Calu3 (cell line): ENCODE measurements around the gene UPK3A. TPM values are rescaled to one million over a fixed set of nuclear protein-coding genes. Genes with fewer than 3 reads are reported as not detected.
"Not testable (repeated sequence)": the region's sequence is repeated elsewhere in the genome, so short reads cannot be mapped to it uniquely, and the experiment has no call there.

Source experiments
- BruUV-seq: library from RNA; stranded (reverse); fragments of 400-500 nt; replicated peaks from 2 replicates; lab custom pipeline; 2021; lab: Mats Ljungman, UMichigan
- CTCF ChIA-PET: fragments of 300-600 bp; sonication (Branson Sonifier 250); formaldehyde crosslinking; loops from one replicate; lab custom pipeline; 2022; ENCODE audit warnings: antibody characterized with exemption; lab: Charles Lee
- DNase-seq: peaks from one replicate; pipeline ENCODE4 v3.0.0; 2022
- H3K27ac Mint-ChIP-seq: one replicate; pipeline ENCODE4 v1.8.0; 2022; ENCODE audit warnings: mixed read lengths; ENCODE audit not compliant: unreplicated experiment
- H3K27me3 Mint-ChIP-seq: one replicate; pipeline ENCODE4 v1.8.0; 2022; ENCODE audit warnings: mixed read lengths; ENCODE audit not compliant: unreplicated experiment
- H3K36me3 Mint-ChIP-seq: one replicate; pipeline ENCODE4 v1.8.0; 2022; ENCODE audit warnings: mild to moderate bottlenecking, moderate library complexity, mixed read lengths; ENCODE audit not compliant: insufficient read depth, unreplicated experiment
- H3K4me1 Mint-ChIP-seq: one replicate; pipeline ENCODE4 v1.8.0; 2022; ENCODE audit warnings: mild to moderate bottlenecking, low read depth, mixed read lengths; ENCODE audit not compliant: unreplicated experiment
- H3K4me3 Mint-ChIP-seq: one replicate; pipeline ENCODE4 v1.8.0; 2022; ENCODE audit warnings: mild to moderate bottlenecking, low read depth, moderate library complexity, mixed read lengths; ENCODE audit not compliant: unreplicated experiment
- H3K9me3 Mint-ChIP-seq: one replicate; pipeline ENCODE4 v1.8.0; 2022; ENCODE audit warnings: low read depth, mixed read lengths; ENCODE audit not compliant: unreplicated experiment
- intact Hi-C: fragments of 100-400 bp; cut with micrococcal nuclease; formaldehyde crosslinking; loops from one replicate; pipeline ENCODE4 v1.10.0; 2022; ENCODE audit not compliant: unreplicated experiment
- total RNA-seq: library from RNA; stranded (reverse); gene quantifications from 2 replicates; pipeline ENCODE4 v1.2.3, GENCODE V29; 2022
- TF ChIP-seq, protein P1 (sequence below): fragments of 200-600 bp; IDR thresholded peaks from one replicate; pipeline ENCODE4 v1.8.0; 2022; ENCODE audit warnings: antibody characterized with exemption; ENCODE audit not compliant: unreplicated experiment

The UPK3A gene
- total RNA-seq, 1 experiment from 2014 or later = not detected

DNA sequence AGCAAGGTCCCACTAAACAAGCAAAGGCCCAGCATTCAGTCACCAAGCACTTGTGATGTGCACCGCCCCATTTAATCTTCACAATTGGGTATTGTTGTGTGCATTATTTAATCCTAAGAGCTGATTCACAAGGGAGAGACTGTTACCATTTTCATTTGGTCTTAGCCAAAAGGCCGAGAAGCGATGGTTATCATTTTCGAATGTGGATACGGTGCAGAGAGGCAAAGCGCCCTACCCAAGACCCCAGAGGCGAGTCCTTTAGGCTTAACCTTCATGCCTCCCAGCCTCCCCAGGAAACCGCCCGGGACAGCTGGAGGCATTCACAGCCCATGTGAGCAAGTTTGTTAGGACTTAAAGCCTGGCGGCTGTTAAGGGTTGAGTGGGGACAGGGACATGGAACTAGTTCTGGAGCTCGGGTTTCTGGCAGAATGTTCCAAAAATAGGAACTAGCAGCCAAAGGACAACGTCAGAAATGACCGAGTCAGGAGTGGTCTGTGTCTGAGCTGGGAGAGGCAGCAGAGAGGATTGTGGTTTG, 13.0 kb upstream of the UPK3A start:
- CTCF ChIA-PET = interaction anchor here (0.6 to 1.0 kb wide), 3 partner anchors 9 to 112 kb away, joined by 3 to 4 read pairs (median 3); no protein-coding TSS in a partner anchor
- H3K4me3 Mint-ChIP-seq = no peak overlapping the region

DNA sequence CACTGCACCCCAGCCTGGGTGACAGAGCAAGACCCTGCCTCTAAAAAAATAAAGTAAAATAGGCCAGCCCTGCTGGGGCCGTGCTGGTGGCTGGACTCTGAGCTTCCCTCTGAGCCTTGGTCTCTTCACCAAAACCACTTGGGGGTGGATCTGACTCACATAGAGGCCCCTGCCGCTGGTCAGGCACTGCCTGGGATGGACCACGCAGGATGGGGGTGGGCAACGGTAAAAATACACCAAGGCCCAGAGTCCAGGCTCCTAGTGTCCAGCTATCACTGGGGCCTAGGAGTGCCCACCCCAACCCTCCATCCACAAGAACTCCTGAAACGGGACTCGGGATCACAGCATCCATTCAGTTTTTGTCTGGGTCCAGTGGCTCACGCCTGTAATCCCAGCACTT, 12.3 kb upstream of the UPK3A start:
- no peak for DNase-seq
- Mint-ChIP-seq H3K9me3 (no peaks in the 10 kb centered on the region), H3K4me1 (peaks cover 24% of the 10 kb centered on the region), H3K4me3 (no peak overlapping the region), H3K27me3 (no peaks in the 10 kb centered on the region), H3K27ac (no peak overlapping the region), H3K36me3 (peaks cover 19% of the 10 kb centered on the region)
- intact Hi-C loops = no loop called here
- BruUV-seq = no TSS peak
- TF ChIP-seq, protein P1, sequence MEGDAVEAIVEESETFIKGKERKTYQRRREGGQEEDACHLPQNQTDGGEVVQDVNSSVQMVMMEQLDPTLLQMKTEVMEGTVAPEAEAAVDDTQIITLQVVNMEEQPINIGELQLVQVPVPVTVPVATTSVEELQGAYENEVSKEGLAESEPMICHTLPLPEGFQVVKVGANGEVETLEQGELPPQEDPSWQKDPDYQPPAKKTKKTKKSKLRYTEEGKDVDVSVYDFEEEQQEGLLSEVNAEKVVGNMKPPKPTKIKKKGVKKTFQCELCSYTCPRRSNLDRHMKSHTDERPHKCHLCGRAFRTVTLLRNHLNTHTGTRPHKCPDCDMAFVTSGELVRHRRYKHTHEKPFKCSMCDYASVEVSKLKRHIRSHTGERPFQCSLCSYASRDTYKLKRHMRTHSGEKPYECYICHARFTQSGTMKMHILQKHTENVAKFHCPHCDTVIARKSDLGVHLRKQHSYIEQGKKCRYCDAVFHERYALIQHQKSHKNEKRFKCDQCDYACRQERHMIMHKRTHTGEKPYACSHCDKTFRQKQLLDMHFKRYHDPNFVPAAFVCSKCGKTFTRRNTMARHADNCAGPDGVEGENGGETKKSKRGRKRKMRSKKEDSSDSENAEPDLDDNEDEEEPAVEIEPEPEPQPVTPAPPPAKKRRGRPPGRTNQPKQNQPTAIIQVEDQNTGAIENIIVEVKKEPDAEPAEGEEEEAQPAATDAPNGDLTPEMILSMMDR = no peak
- CTCF ChIA-PET = interaction anchor here (1.0 kb wide), 2 partner anchors 10 to 45 kb away, joined by 3 to 4 read pairs; no protein-coding TSS in a partner anchor

More for the DNA sequence above, 13.0 kb upstream of the UPK3A start:
- no TSS peak for BruUV-seq
- H3K36me3 Mint-ChIP-seq = peaks cover 19% of the 10 kb centered on the region
- TF ChIP-seq, protein P1 = no peak
- DNase-seq = no peak
- peaks cover 24% of the 10 kb centered on the region for H3K4me1 Mint-ChIP-seq
- no peaks in the 10 kb centered on the region for H3K27me3 Mint-ChIP-seq
- intact Hi-C loops = no loop called here
- no peak overlapping the region for H3K27ac Mint-ChIP-seq
- no peaks in the 10 kb centered on the region for H3K9me3 Mint-ChIP-seq

DNA sequence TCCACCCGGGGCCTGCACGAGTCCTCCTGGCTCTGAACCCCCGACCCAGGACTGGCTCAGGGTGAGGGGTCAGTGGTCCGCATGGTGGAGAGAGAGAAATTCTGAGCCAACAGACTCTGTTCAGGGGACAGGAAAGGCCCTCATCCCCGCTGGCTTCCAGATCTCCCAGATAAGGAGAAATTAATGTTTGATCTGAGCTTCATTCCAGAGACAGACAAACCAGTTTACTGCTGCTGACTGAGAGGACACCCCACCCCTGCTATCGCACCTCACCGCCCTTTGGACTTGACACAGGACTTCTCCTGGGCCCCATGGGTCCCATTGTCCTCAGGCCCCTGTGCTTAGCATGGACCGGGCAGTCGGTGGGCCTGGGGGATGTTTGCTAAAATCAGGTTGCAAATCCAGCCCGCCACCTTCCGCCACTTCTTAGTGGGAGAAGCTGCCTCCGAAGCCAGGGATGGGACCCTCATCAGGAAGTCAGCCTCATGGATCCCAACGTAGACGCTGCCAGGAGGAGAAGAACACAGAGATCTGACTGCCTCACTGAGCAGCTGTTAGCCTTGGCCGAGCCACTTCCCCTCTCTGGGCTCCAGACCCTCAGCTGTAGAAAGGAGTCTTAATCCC, 11.2 kb upstream of the UPK3A start:
- Mint-ChIP-seq H3K4me1 (peaks cover 24% of the 10 kb centered on the region), H3K4me3 (no peak overlapping the region), H3K36me3 (peaks cover 12% of the 10 kb centered on the region), H3K27ac (no peak overlapping the region), H3K9me3 (no peaks in the 10 kb centered on the region), H3K27me3 (no peaks in the 10 kb centered on the region)
- peak; percentile 35 for DNase-seq
- CTCF ChIA-PET = no interaction called here
- BruUV-seq = no TSS peak
- TF ChIP-seq, protein P1 = no peak
- intact Hi-C loops = no loop called here

DNA sequence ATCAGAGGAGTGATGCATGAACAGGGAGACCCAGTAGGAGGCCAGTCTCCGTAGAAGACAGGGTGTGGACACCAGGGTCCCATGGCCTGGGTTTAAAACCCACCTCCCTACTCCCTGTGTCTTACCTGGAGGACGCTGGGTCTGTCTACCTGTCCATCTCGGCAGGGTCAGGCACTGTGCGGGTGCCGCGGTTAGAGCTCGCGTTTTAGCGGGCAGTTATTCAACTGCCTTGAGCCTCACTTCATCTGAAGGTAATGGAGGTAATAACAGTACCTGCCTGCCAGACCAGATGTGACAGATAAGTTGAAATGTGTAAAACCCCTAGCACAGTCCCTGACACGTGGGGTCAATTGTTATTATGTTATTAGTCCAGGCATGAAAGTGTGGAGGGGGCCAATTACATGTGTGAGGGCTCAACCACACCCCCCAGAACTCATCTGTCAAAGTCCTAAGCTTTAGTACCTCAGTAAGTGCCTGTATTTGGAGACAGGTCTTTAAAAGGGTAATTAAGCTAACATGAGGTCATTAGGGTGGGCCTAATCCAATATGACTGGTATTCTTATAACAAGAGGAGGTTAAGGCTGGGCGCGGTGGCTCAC, 8.1 kb upstream of the UPK3A start:
- Mint-ChIP-seq H3K4me1 (peaks cover 22% of the 10 kb centered on the region), H3K9me3 (no peaks in the 10 kb centered on the region), H3K27ac (no peak overlapping the region), H3K27me3 (peaks cover 5% of the 10 kb centered on the region), H3K4me3 (no peak overlapping the region), H3K36me3 (no peaks in the 10 kb centered on the region)
- TF ChIP-seq, protein P1 = no peak
- intact Hi-C loops = no loop called here
- DNase-seq = no peak
- CTCF ChIA-PET = no interaction called here
- no TSS peak for BruUV-seq

DNA sequence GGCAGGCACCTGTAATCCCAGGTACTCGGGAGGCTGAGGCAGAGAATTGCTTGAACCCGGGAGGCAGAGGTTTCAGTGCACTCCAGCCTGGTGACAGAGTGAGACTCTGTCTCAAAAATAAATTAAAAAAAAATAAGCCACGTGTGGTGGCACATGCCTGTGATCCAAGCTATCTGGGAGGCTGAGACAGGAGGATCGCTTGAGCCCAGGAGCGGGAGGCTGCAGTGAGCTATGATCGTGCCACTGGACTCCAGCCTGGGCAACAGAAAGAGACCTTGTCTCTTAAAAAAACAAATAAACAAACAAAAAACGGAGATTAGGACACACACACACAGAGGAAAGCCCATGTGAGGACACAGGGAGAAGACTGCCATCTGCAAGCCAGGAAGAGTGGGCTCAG, 7.0 kb upstream of the UPK3A start:
- BruUV-seq, H3K9me3 Mint-ChIP-seq, intact Hi-C loops: not testable (repeated sequence)

More for the DNA sequence above, 7.0 kb upstream of the UPK3A start:
- peaks cover 15% of the 10 kb centered on the region for H3K27me3 Mint-ChIP-seq
- H3K27ac Mint-ChIP-seq, CTCF ChIA-PET, H3K4me3 Mint-ChIP-seq, DNase-seq, H3K36me3 Mint-ChIP-seq: not testable (repeated sequence)
- H3K4me1 Mint-ChIP-seq = peaks cover 15% of the 10 kb centered on the region
